ENCODE measurements around the gene SSNA1.

GRCh38 chr9:137201205-137201868 lies 12.9 kb downstream of the SSNA1 start:
- TF ChIP-seq, protein P1, sequence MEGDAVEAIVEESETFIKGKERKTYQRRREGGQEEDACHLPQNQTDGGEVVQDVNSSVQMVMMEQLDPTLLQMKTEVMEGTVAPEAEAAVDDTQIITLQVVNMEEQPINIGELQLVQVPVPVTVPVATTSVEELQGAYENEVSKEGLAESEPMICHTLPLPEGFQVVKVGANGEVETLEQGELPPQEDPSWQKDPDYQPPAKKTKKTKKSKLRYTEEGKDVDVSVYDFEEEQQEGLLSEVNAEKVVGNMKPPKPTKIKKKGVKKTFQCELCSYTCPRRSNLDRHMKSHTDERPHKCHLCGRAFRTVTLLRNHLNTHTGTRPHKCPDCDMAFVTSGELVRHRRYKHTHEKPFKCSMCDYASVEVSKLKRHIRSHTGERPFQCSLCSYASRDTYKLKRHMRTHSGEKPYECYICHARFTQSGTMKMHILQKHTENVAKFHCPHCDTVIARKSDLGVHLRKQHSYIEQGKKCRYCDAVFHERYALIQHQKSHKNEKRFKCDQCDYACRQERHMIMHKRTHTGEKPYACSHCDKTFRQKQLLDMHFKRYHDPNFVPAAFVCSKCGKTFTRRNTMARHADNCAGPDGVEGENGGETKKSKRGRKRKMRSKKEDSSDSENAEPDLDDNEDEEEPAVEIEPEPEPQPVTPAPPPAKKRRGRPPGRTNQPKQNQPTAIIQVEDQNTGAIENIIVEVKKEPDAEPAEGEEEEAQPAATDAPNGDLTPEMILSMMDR (IDR thresholded peaks at IDR 0.05), result no peak
- no peak for TF ChIP-seq EZH2 (IDR thresholded peaks at IDR 0.05; ENCODE audit: borderline replicate concordance, insufficient read depth, low read depth, low read length, poor library complexity, severe bottlenecking)
